ENCODE results near the gene COLEC11. TPM values are rescaled to one million over a fixed set of nuclear protein-coding genes. Genes with fewer than 3 reads are reported as not detected.
"Not testable (repeated sequence)": the region's sequence is repeated elsewhere in the genome, so short reads cannot be mapped to it uniquely, and the experiment has no call there.

Gene COLEC11
- total RNA-seq, 4 donors from 2014 or later: 3.6 to 15.9 (median 5.9) TPM

- DNase-seq (ENCODE audit: low spot score): no peak
Measured at GRCh38 chr2:3633089-3633981, 38.4 kb downstream of the COLEC11 start.

GRCh38 chr2:3633982-3634595 lies 39.2 kb downstream of the COLEC11 start:
- DNase-seq (ENCODE audit: low spot score): no peak
- no peak for ATAC-seq (ENCODE audit: low FRiP score)
- TF ChIP-seq CTCF (IDR thresholded peaks at IDR 0.05): no peak

More at GRCh38 chr2:3633089-3633981, 38.4 kb downstream of the COLEC11 start:
- ATAC-seq (ENCODE audit: low FRiP score): no peak
- no peak for TF ChIP-seq CTCF (IDR thresholded peaks at IDR 0.05)

- TF ChIP-seq CTCF (IDR thresholded peaks at IDR 0.05): no peak
- ATAC-seq (ENCODE audit: low FRiP score) (no peak), DNase-seq (ENCODE audit: low spot score) (no peak)
Measured at GRCh38 chr2:3634596-3635121, 39.7 kb downstream of the COLEC11 start.

GRCh38 chr2:3635171-3635974 lies 40.5 kb downstream of the COLEC11 start:
- no peak for ATAC-seq (ENCODE audit: low FRiP score)
- no peak for TF ChIP-seq CTCF (IDR thresholded peaks at IDR 0.05)
- no peak for DNase-seq (ENCODE audit: low spot score)

- not testable (repeated sequence) for DNase-seq (ENCODE audit: low spot score); ATAC-seq (ENCODE audit: low FRiP score)
Measured at GRCh38 chr2:3635975-3636327, 41.0 kb downstream of the COLEC11 start.

- no peak for DNase-seq (ENCODE audit: low spot score)
- no peak for ATAC-seq (ENCODE audit: low FRiP score)
- no peak for TF ChIP-seq CTCF (IDR thresholded peaks at IDR 0.05)
Measured at GRCh38 chr2:3636586-3637310, 41.8 kb downstream of the COLEC11 start.

Measured in omental fat pad (tissue), 4 donors.